ACHN (cell line): ENCODE measurements around the gene PLEKHA8.
A peak's percentile ranks its signal among the peaks of the same experiment; 100 is the strongest.

Experiments
- DNase-seq: peaks from one replicate; pipeline ENCODE4 v3.0.0-alpha.2; 2015
- in situ Hi-C: cut with HindIII; loops from 2 replicates; pipeline ENCODE4 v1.10.0; 2017; ENCODE audit warnings: low sequenced_read_pairs, low pct_ligation_motif_present, low pct_unique_long_range_greater_than_20kb

PLEKHA8 gene

GRCh38 chr7:30172451-30172850 lies 144.2 kb downstream of the PLEKHA8 start:
- no peak for DNase-seq
- in situ Hi-C loops: no loop called here

- peak; percentile 22 for DNase-seq
- in situ Hi-C loops: no loop called here
Observed at GRCh38 chr7:30173058-30173897, 145.1 kb downstream of the PLEKHA8 start.

GRCh38 chr7:30175180-30175579 lies 147.0 kb downstream of the PLEKHA8 start:
- in situ Hi-C loops: no loop called here
- no peak for DNase-seq

- in situ Hi-C loops: no loop called here
Observed at GRCh38 chr7:30175636-30176147, 147.5 kb downstream of the PLEKHA8 start.

GRCh38 chr7:30176463-30177109 lies 148.4 kb downstream of the PLEKHA8 start:
- DNase-seq: no peak
- in situ Hi-C loops: no loop called here

More at GRCh38 chr7:30175636-30176147, 147.5 kb downstream of the PLEKHA8 start:
- no peak for DNase-seq

GRCh38 chr7:30177186-30177585 lies 149.0 kb downstream of the PLEKHA8 start:
- in situ Hi-C loops: no loop called here
- no peak for DNase-seq

- no peak for DNase-seq
- in situ Hi-C loops: no loop called here
Observed at GRCh38 chr7:30177965-30178364, 149.8 kb downstream of the PLEKHA8 start.

GRCh38 chr7:30178748-30179436 lies 150.7 kb downstream of the PLEKHA8 start:
- DNase-seq: no peak
- in situ Hi-C loops: no loop called here
